ENCODE data around the gene RTCA. TPM values are rescaled to one million over a fixed set of nuclear protein-coding genes. Genes with fewer than 3 reads are reported as not detected.

Gene RTCA
- total and polyA plus RNA-seq, 4 donors, result 22.8 to 37.6 (median 30.5) TPM

GRCh38 chr1:100246738-100247137 lies 19.3 kb upstream of the RTCA start:
- peaks cover 0 to 18% (median 7%) of the 10 kb centered on the region in 5 donors for H3K4me1 ChIP-seq (ENCODE audit: control insufficient read depth in 5 of 5, insufficient read depth in 5 of 5, low read length in 5 of 5)
- H3K9ac ChIP-seq (ENCODE audit: insufficient read depth in 1 of 2, low read length in 2 of 2), result no peak overlapping the region
- no peak for DNase-seq
- no peak overlapping the region for H3K27ac ChIP-seq (ENCODE audit: low read depth in 1 of 2, low read length in 1 of 2)
- no peak for TF ChIP-seq CTCF (IDR thresholded peaks at IDR 0.05; ENCODE audit: control extremely low read depth, extremely low read depth)
- WGBS, 2 donors, result 77 to 82% methylated on average over 4 of the region's 4 CpGs
- H3K4me3 ChIP-seq, result no peak overlapping the region
- ATAC-seq (ENCODE audit: insufficient read depth, low FRiP score), result no peak
- H3K36me3 ChIP-seq (ENCODE audit: control insufficient read depth in 4 of 4, insufficient read depth in 4 of 4, low read length in 4 of 4), result peaks cover 0 to 3% (median 1%) of the 10 kb centered on the region in 4 donors
- H3K27me3 ChIP-seq (ENCODE audit: control insufficient read depth in 3 of 3, insufficient read depth in 3 of 3, low read length in 2 of 3), result no peaks in the 10 kb centered on the region
- H3K9me3 ChIP-seq (ENCODE audit: control insufficient read depth in 4 of 4, insufficient read depth in 3 of 4, low read length in 3 of 4), result no peaks in the 10 kb centered on the region

GRCh38 chr1:100249155-100249536 lies 16.9 kb upstream of the RTCA start:
- Histone ChIP-seq H3K27me3 (ENCODE audit: control insufficient read depth in 3 of 3, insufficient read depth in 3 of 3, low read length in 2 of 3) (no peaks in the 10 kb centered on the region), H3K9me3 (ENCODE audit: control insufficient read depth in 4 of 4, insufficient read depth in 3 of 4, low read length in 3 of 4) (no peaks in the 10 kb centered on the region), H3K27ac (ENCODE audit: low read depth in 1 of 2, low read length in 1 of 2) (peak overlapping the region; percentile 80 to 93), H3K9ac (ENCODE audit: insufficient read depth in 1 of 2, low read length in 2 of 2) (peak overlapping the region; percentile 88 to 91), H3K4me1 (ENCODE audit: control insufficient read depth in 5 of 5, insufficient read depth in 5 of 5, low read length in 5 of 5) (peaks cover 0 to 17% (median 7%) of the 10 kb centered on the region in 5 donors), H3K36me3 (ENCODE audit: control insufficient read depth in 4 of 4, insufficient read depth in 4 of 4, low read length in 4 of 4) (peaks cover 0 to 3% (median 0%) of the 10 kb centered on the region in 4 donors), H3K4me3 (peak overlapping the region; percentile 96)
- TF ChIP-seq CTCF (IDR thresholded peaks at IDR 0.05; ENCODE audit: control extremely low read depth, extremely low read depth), result no peak
- DNase-seq (peak in 1 of 3 donors; percentile 29), ATAC-seq (ENCODE audit: insufficient read depth, low FRiP score) (no peak)
- WGBS, 2 donors, result 0 to 1% methylated on average over 12 of the region's 12 CpGs

- Histone ChIP-seq H3K27ac (ENCODE audit: low read depth in 1 of 2, low read length in 1 of 2) (peak within 1 kb of the TSS; percentile 80 to 93), H3K36me3 (ENCODE audit: control insufficient read depth in 4 of 4, insufficient read depth in 4 of 4, low read length in 4 of 4) (peaks cover 0 to 3% (median 0%) of the 10 kb centered on the region in 4 donors), H3K4me3 (peak within 1 kb of the TSS; percentile 96), H3K9me3 (ENCODE audit: control insufficient read depth in 4 of 4, insufficient read depth in 3 of 4, low read length in 3 of 4) (no peaks in the 10 kb centered on the region), H3K27me3 (ENCODE audit: control insufficient read depth in 3 of 3, insufficient read depth in 3 of 3, low read length in 2 of 3) (no peaks in the 10 kb centered on the region), H3K9ac (ENCODE audit: insufficient read depth in 1 of 2, low read length in 2 of 2) (peak within 1 kb of the TSS; percentile 88 to 92), H3K4me1 (ENCODE audit: control insufficient read depth in 5 of 5, insufficient read depth in 5 of 5, low read length in 5 of 5) (peaks cover 0 to 16% (median 7%) of the 10 kb centered on the region in 5 donors)
- DNase-seq, result peak; percentile 97 to 99 (median 98)
- ATAC-seq (ENCODE audit: insufficient read depth, low FRiP score), result peak; percentile 100
- no peak for TF ChIP-seq CTCF (IDR thresholded peaks at IDR 0.05; ENCODE audit: control extremely low read depth, extremely low read depth)
- WGBS, 2 donors, result 0 to 1% methylated on average over 31 of the region's 31 CpGs
These were observed 16.3 kb upstream of the RTCA start, which contains the start of gene DBT for GRCh38 chr1:100249537-100250257. Gene DBT, minus strand, starts transcription at chr1:100249834. Its CDS starts 14 bp downstream, at chr1:100249820.

All from lung (tissue), 12 donors.